HEK293 (cell line): ENCODE results near the gene NHLRC2.

Experiments used
- CTCF ChIP-seq: fragments of 450-650 bp; formaldehyde crosslinking; IDR thresholded peaks from 2 replicates; pipeline ENCODE4 v1.5.1; 2016; ENCODE audit warnings: missing biosample characterization, missing genetic modification characterization
- ELK4 ChIP-seq: IDR thresholded peaks from 2 replicates; pipeline ENCODE4 v1.6.1; 2011; ENCODE audit warnings: mild to moderate bottlenecking, low read depth, low read length, borderline replicate concordance
- GLI4 ChIP-seq: fragments of 450-650 bp; formaldehyde crosslinking; IDR thresholded peaks from 2 replicates; pipeline ENCODE4 v1.5.1; 2016; ENCODE audit warnings: missing biosample characterization, missing genetic modification characterization
- HIC1 ChIP-seq: fragments of 450-650 bp; formaldehyde crosslinking; IDR thresholded peaks from 2 replicates; pipeline ENCODE4 v1.5.1; 2016; ENCODE audit warnings: missing biosample characterization, missing genetic modification characterization
- IKZF3 ChIP-seq: fragments of 450-650 bp; IDR thresholded peaks from 2 replicates; pipeline ENCODE4 v1.5.0; 2018; ENCODE audit warnings: missing biosample characterization, mild to moderate bottlenecking, missing genetic modification characterization, moderate library complexity
- KLF9 ChIP-seq: fragments of 450-650 bp; formaldehyde crosslinking; IDR thresholded peaks from 2 replicates; pipeline ENCODE4 v1.5.1; 2016; ENCODE audit warnings: missing biosample characterization, missing genetic modification characterization, low read depth
- PRDM4 ChIP-seq: fragments of 450-650 bp; formaldehyde crosslinking; IDR thresholded peaks from 2 replicates; pipeline ENCODE4 v1.5.1; 2017; ENCODE audit warnings: missing biosample characterization, missing genetic modification characterization
- SETDB1 ChIP-seq: IDR thresholded peaks from one replicate; pipeline ENCODE4 v1.6.1; 2017; ENCODE audit warnings: mild to moderate bottlenecking, low read length, moderate library complexity, mixed read lengths; ENCODE audit not compliant: insufficient read length
- ZBTB20 ChIP-seq: fragments of 450-650 bp; formaldehyde crosslinking; IDR thresholded peaks from 2 replicates; pipeline ENCODE4 v1.5.1; 2016; ENCODE audit warnings: missing biosample characterization, missing genetic modification characterization
- ZBTB21 ChIP-seq: fragments of 450-650 bp; formaldehyde crosslinking; IDR thresholded peaks from 2 replicates; pipeline ENCODE4 v1.5.1; 2017; ENCODE audit warnings: missing biosample characterization, missing genetic modification characterization
- ZBTB26 ChIP-seq: fragments of 450-650 bp; formaldehyde crosslinking; optimal IDR thresholded peaks from 2 replicates; pipeline ENCODE3; 2016; ENCODE audit warnings: missing biosample characterization, mild to moderate bottlenecking, missing genetic modification characterization
- ZBTB8A ChIP-seq: fragments of 450-650 bp; formaldehyde crosslinking; IDR thresholded peaks from 2 replicates; pipeline ENCODE4 v1.5.1; 2016; ENCODE audit warnings: missing biosample characterization, missing genetic modification characterization
- ZEB2 ChIP-seq: fragments of 450-650 bp; formaldehyde crosslinking; IDR thresholded peaks from 2 replicates; pipeline ENCODE4 v1.5.1; 2016; ENCODE audit warnings: missing biosample characterization, missing genetic modification characterization
- ZFP3 ChIP-seq: fragments of 450-650 bp; formaldehyde crosslinking; IDR thresholded peaks from 2 replicates; pipeline ENCODE4 v1.5.1; 2016; ENCODE audit warnings: low read depth, missing biosample characterization, missing genetic modification characterization
- ZNF10 ChIP-seq: fragments of 450-650 bp; formaldehyde crosslinking; IDR thresholded peaks from 2 replicates; pipeline ENCODE4 v1.5.1; 2017; ENCODE audit warnings: missing biosample characterization, missing genetic modification characterization
- ZNF121 ChIP-seq: fragments of 450-650 bp; formaldehyde crosslinking; IDR thresholded peaks from 2 replicates; pipeline ENCODE4 v1.5.1; 2016; ENCODE audit warnings: missing biosample characterization, missing genetic modification characterization
- ZNF239 ChIP-seq: fragments of 450-650 bp; formaldehyde crosslinking; IDR thresholded peaks from 2 replicates; pipeline ENCODE4 v1.5.1; 2016; ENCODE audit warnings: missing biosample characterization, missing genetic modification characterization
- ZNF335 ChIP-seq: fragments of 450-650 bp; formaldehyde crosslinking; conservative IDR thresholded peaks from 2 replicates; pipeline ENCODE4 v1.5.1; 2016; ENCODE audit warnings: missing biosample characterization, missing genetic modification characterization
- ZNF449 ChIP-seq: fragments of 450-650 bp; formaldehyde crosslinking; IDR thresholded peaks from 2 replicates; pipeline ENCODE4 v1.5.1; 2017; ENCODE audit warnings: missing biosample characterization, mild to moderate bottlenecking, missing genetic modification characterization, moderate library complexity
- ZNF544 ChIP-seq: fragments of 450-650 bp; formaldehyde crosslinking; IDR thresholded peaks from 2 replicates; pipeline ENCODE4 v1.5.0; 2017; ENCODE audit warnings: missing biosample characterization, missing genetic modification characterization
- ZNF585B ChIP-seq: fragments of 450-650 bp; formaldehyde crosslinking; IDR thresholded peaks from 2 replicates; pipeline ENCODE4 v1.5.1; 2016; ENCODE audit warnings: missing biosample characterization, missing genetic modification characterization
- ZNF621 ChIP-seq: fragments of 450-650 bp; formaldehyde crosslinking; IDR thresholded peaks from 2 replicates; pipeline ENCODE4 v1.5.1; 2017; ENCODE audit warnings: missing biosample characterization, missing genetic modification characterization
- ZNF623 ChIP-seq: fragments of 450-650 bp; formaldehyde crosslinking; IDR thresholded peaks from 2 replicates; pipeline ENCODE4 v1.5.1; 2016; ENCODE audit warnings: missing biosample characterization, missing genetic modification characterization
- TF ChIP-seq, protein P1 (sequence below): fragments of 450-650 bp; formaldehyde crosslinking; IDR thresholded peaks from 2 replicates; pipeline ENCODE4 v1.5.1; 2016; ENCODE audit warnings: missing biosample characterization, missing genetic modification characterization
- TF ChIP-seq, protein P2 (sequence below): fragments of 450-650 bp; formaldehyde crosslinking; IDR thresholded peaks from 2 replicates; pipeline ENCODE4 v1.5.1; 2016; ENCODE audit warnings: missing biosample characterization, missing genetic modification characterization

The NHLRC2 gene

GRCh38 chr10:113854761-113855588 is 514 bp downstream of the NHLRC2 start (continued):
- TF ChIP-seq ZBTB8A (tag by site-specific recombination) = peak; percentile 97
- TF ChIP-seq ZBTB21 (tag by site-specific recombination) = no peak
- 0 out of 2 replicates have a peak, but pooled peaks have one; percentile 19 for TF ChIP-seq HIC1 (tag by site-specific recombination)
- TF ChIP-seq, protein P1, sequence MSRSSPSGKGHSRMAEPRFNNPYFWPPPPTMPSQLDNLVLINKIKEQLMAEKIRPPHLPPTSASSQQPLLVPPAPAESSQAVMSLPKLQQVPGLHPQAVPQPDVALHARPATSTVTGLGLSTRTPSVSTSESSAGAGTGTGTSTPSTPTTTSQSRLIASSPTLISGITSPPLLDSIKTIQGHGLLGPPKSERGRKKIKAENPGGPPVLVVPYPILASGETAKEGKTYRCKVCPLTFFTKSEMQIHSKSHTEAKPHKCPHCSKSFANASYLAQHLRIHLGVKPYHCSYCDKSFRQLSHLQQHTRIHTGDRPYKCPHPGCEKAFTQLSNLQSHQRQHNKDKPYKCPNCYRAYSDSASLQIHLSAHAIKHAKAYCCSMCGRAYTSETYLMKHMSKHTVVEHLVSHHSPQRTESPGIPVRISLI (tag by site-specific recombination) = peak; percentile 100
- TF ChIP-seq ZNF621 = no peak
- 0 out of 2 replicates have a peak, but pooled peaks have one; percentile 39 for TF ChIP-seq IKZF3 (tag by site-specific recombination)
- peak; percentile 43; the same call in 1 of the 2 replicates for TF ChIP-seq ELK4
- 0 out of 2 replicates have a peak, but pooled peaks have one; percentile 46 for TF ChIP-seq ZNF449 (tag by site-specific recombination)
- TF ChIP-seq ZEB2 (tag by site-specific recombination) = peak; percentile 88; the same call in 1 of the 2 replicates
- no peak for TF ChIP-seq ZNF585B (tag by site-specific recombination)
- peak; percentile 71 for TF ChIP-seq ZNF335
- TF ChIP-seq ZFP3 (tag by site-specific recombination) = no peak
- TF ChIP-seq ZNF544 = no peak
- TF ChIP-seq SETDB1 = no peak
- TF ChIP-seq ZNF623 (tag by site-specific recombination) = no peak
- peak; percentile 57; the same call in 1 of the 2 replicates for TF ChIP-seq KLF9 (tag by site-specific recombination)
- TF ChIP-seq CTCF = peak; percentile 77
- TF ChIP-seq ZNF121 (tag by site-specific recombination) = no peak
- TF ChIP-seq ZBTB20 (tag by site-specific recombination) = peak; percentile 87
- TF ChIP-seq ZNF239 = peak; percentile 76; the same call in 1 of the 2 replicates
- peak; percentile 55; the same call in 1 of the 2 replicates for TF ChIP-seq ZNF10 (tag by site-specific recombination)
- peak; percentile 87 for TF ChIP-seq ZBTB26 (tag by site-specific recombination)
- peak; percentile 58; the same call in 1 of the 2 replicates for TF ChIP-seq GLI4 (tag by site-specific recombination)
- TF ChIP-seq, protein P2, sequence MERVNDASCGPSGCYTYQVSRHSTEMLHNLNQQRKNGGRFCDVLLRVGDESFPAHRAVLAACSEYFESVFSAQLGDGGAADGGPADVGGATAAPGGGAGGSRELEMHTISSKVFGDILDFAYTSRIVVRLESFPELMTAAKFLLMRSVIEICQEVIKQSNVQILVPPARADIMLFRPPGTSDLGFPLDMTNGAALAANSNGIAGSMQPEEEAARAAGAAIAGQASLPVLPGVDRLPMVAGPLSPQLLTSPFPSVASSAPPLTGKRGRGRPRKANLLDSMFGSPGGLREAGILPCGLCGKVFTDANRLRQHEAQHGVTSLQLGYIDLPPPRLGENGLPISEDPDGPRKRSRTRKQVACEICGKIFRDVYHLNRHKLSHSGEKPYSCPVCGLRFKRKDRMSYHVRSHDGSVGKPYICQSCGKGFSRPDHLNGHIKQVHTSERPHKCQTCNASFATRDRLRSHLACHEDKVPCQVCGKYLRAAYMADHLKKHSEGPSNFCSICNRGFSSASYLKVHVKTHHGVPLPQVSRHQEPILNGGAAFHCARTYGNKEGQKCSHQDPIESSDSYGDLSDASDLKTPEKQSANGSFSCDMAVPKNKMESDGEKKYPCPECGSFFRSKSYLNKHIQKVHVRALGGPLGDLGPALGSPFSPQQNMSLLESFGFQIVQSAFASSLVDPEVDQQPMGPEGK (tag by site-specific recombination) = peak; percentile 86
- TF ChIP-seq PRDM4 = no peak
